HepG2 (cell line): ENCODE measurements around the gene UBR3. TPM values are rescaled to one million over a fixed set of nuclear protein-coding genes. Genes with fewer than 3 reads are reported as not detected.

Source experiments
- ATAC-seq: fragments of 200-7000 bp; cut with Tn5 transposase; 3 replicates; pipeline ENCODE4 v1.9.1; 2020; ENCODE audit warnings: mild to moderate bottlenecking, moderate library complexity
- BruUV-seq: library from RNA; stranded (reverse); fragments of 400-500 nt; replicated peaks from 2 replicates; lab custom pipeline; 2021; lab: Mats Ljungman, UMichigan
- CTCF ChIA-PET: fragments of 300-600 bp; formaldehyde crosslinking; extraction: SDS; loops from one replicate; lab custom pipeline; 2021; ENCODE audit warnings: low total read pairs, inconsistent platforms, low intra/inter-chr PET ratio; lab: Yijun Ruan, JAX
- POLR2A ChIA-PET: fragments of 350-600 bp; sonication (Branson Sonifier 250); formaldehyde crosslinking; loops from one replicate; lab custom pipeline; 2020; ENCODE audit warnings: antibody characterized with exemption, inconsistent platforms; lab: Yijun Ruan, JAX
- DNase-seq: peaks from one replicate; pipeline ENCODE4 v3.0.0-alpha.2; 2015; ENCODE audit warnings: low spot score
- FAIRE-seq: peaks from 3 replicates; lab custom pipeline; 2011; peaks lifted over from hg19 to GRCh38; lab: Jason Lieb, UNC
- H2AFZ ChIP-seq: one replicate; pipeline ENCODE4 v1.6.1; 2011; ENCODE audit warnings: low read length, inconsistent platforms
- H3K27ac ChIP-seq: fragments of 300-600 bp; 3 replicates; pipeline ENCODE4 v1.8.0; 2011; ENCODE audit warnings: mixed run types, mild to moderate bottlenecking, mixed read lengths, low read length, inconsistent platforms; ENCODE audit not compliant: insufficient read depth; ENCODE audit errors: extremely low read length
- H3K27me3 ChIP-seq, 2 experiments: fragments of 200-600 bp in 1 of 2; 2 replicates in 1 of 2; 3 replicates in 1 of 2; pipeline versions ENCODE4 v1.6.0 to v1.8.0; 2011; ENCODE audit warnings: low read length in 2 of 2, mild to moderate bottlenecking in 2 of 2, moderate library complexity in 2 of 2, inconsistent platforms in 1 of 2; ENCODE audit not compliant: insufficient read depth in 2 of 2, control insufficient read depth in 1 of 2
- H3K36me3 ChIP-seq, 2 experiments: fragments of 200-600 bp in 1 of 2; replicated peaks in 1 of 2; 2 replicates in 1 of 2; 3 replicates in 1 of 2; pipeline versions ENCODE4 v1.5.1 to v1.8.0; 2011; ENCODE audit warnings: low read length in 2 of 2, inconsistent platforms in 1 of 2; ENCODE audit not compliant: insufficient read depth in 2 of 2, control insufficient read depth in 1 of 2
- H3K4me1 ChIP-seq: 2 replicates; pipeline ENCODE4 v1.5.1; 2012; ENCODE audit warnings: low read length, inconsistent platforms; ENCODE audit not compliant: insufficient read depth
- H3K4me2 ChIP-seq: 2 replicates; pipeline ENCODE4 v1.6.0; 2011; ENCODE audit warnings: low read depth, low read length, inconsistent platforms
- H3K4me3 ChIP-seq, 3 experiments: fragments of 200-600 bp in 1 of 3; sonication (generic), shearing (Covaris generic) in 1 of 3; replicated peaks in 1 of 3; 2 replicates each; pipeline ENCODE4 v1.5.1; 2011 to 2016; ENCODE audit warnings: low read length in 3 of 3, inconsistent platforms in 2 of 3, low read depth in 2 of 3, mild to moderate bottlenecking in 2 of 3, control low read depth in 1 of 3, mixed read lengths in 1 of 3; ENCODE audit not compliant: insufficient read depth in 1 of 3
- H3K79me2 ChIP-seq: one replicate; pipeline ENCODE4 v1.6.1; 2011; ENCODE audit warnings: low read length, inconsistent platforms; ENCODE audit not compliant: insufficient read depth
- H3K9ac ChIP-seq: 2 replicates; pipeline ENCODE4 v1.6.0; 2011; ENCODE audit warnings: mild to moderate bottlenecking, low read depth, low read length, inconsistent platforms; ENCODE audit not compliant: insufficient read depth
- H3K9me3 ChIP-seq: 2 replicates; pipeline ENCODE4 v1.5.1; 2012; ENCODE audit warnings: mild to moderate bottlenecking, low read length
- H4K20me1 ChIP-seq: 2 replicates; pipeline ENCODE4 v1.6.0; 2011; ENCODE audit warnings: inconsistent platforms, mild to moderate bottlenecking, low read length, moderate library complexity; ENCODE audit not compliant: insufficient read depth
- CC2D1A ChIP-seq: sonication (generic); formaldehyde crosslinking; IDR thresholded peaks from 2 replicates; pipeline ENCODE4 v1.8.1; 2023; ENCODE audit warnings: mild to moderate bottlenecking, missing genetic modification reagents
- FLYWCH1 ChIP-seq: sonication (generic); formaldehyde crosslinking; IDR thresholded peaks from 2 replicates; pipeline ENCODE4 v1.8.1; 2023; ENCODE audit warnings: mild to moderate bottlenecking, missing genetic modification reagents
- GTF3A ChIP-seq: sonication (generic); formaldehyde crosslinking; conservative IDR thresholded peaks from 2 replicates; pipeline ENCODE4 v1.4.0; 2020; ENCODE audit warnings: mild to moderate bottlenecking, missing genetic modification reagents
- LCORL ChIP-seq, 2 experiments: fragments of 450-650 bp in 1 of 2; sonication (generic) in 1 of 2; formaldehyde crosslinking in 1 of 2; IDR thresholded peaks; 2 replicates each; pipeline versions ENCODE4 v1.5.0 to v1.6.1; 2017 to 2020; ENCODE audit warnings: antibody characterized with exemption in 1 of 2, missing genetic modification reagents in 1 of 2
- NAIF1 ChIP-seq: sonication (generic); formaldehyde crosslinking; IDR thresholded peaks from 2 replicates; pipeline ENCODE4 v1.5.0; 2020; ENCODE audit warnings: mild to moderate bottlenecking, missing genetic modification reagents, borderline replicate concordance
- NR0B2 ChIP-seq: sonication (generic); formaldehyde crosslinking; IDR thresholded peaks from 2 replicates; pipeline ENCODE4 v1.4.0; 2020; ENCODE audit warnings: mild to moderate bottlenecking, missing genetic modification reagents
- POLR2AphosphoS2 ChIP-seq: IDR thresholded peaks from 2 replicates; pipeline ENCODE4 v1.6.1; 2011; ENCODE audit warnings: low read depth, low read length, improper control_type of control experiment
- PREB ChIP-seq: sonication (generic); formaldehyde crosslinking; IDR thresholded peaks from 2 replicates; pipeline ENCODE4 v1.4.0; 2020; ENCODE audit warnings: missing genetic modification reagents
- SOX13 ChIP-seq, 3 experiments: fragments of 450-650 bp in 1 of 3; sonication (generic) in 1 of 3; formaldehyde crosslinking in 1 of 3; IDR thresholded peaks in 2 of 3; conservative IDR thresholded peaks in 1 of 3; 2 replicates each; pipeline versions ENCODE4 v1.5.0 to v1.6.1; 2016 to 2020; ENCODE audit warnings: antibody characterized with exemption in 1 of 3, mild to moderate bottlenecking in 1 of 3, missing compliant biosample characterization in 1 of 3, missing genetic modification reagents in 1 of 3, moderate library complexity in 1 of 3
- SRSF1 ChIP-seq: fragments of 200-400 bp; formaldehyde crosslinking; optimal IDR thresholded peaks from 2 replicates; pipeline ENCODE3; 2017; ENCODE audit warnings: mild to moderate bottlenecking, low read depth, low read length, moderate library complexity
- TBX3 ChIP-seq: fragments of 450-650 bp; IDR thresholded peaks from 2 replicates; pipeline ENCODE4 v1.6.1; 2017; ENCODE audit warnings: antibody characterized with exemption, mild to moderate bottlenecking, inconsistent platforms, borderline replicate concordance
- USF2 ChIP-seq, 2 experiments: sonication (generic) in 1 of 2; formaldehyde crosslinking in 1 of 2; IDR thresholded peaks; 2 replicates each; pipeline versions ENCODE4 v1.5.1 to v1.6.1; 2011 to 2020; ENCODE audit warnings: borderline replicate concordance in 1 of 2, low read depth in 1 of 2, low read length in 1 of 2, mild to moderate bottlenecking in 1 of 2, missing genetic modification reagents in 1 of 2, moderate library complexity in 1 of 2
- ZNF274 ChIP-seq: sonication (generic); formaldehyde crosslinking; IDR thresholded peaks from 2 replicates; pipeline ENCODE4 v1.5.1; 2020; ENCODE audit warnings: mild to moderate bottlenecking, missing genetic modification reagents
- ZNF280D ChIP-seq: sonication (generic); formaldehyde crosslinking; IDR thresholded peaks from 2 replicates; pipeline ENCODE4 v1.5.1; 2020; ENCODE audit warnings: mild to moderate bottlenecking, missing genetic modification reagents
- ZNF335 ChIP-seq: sonication (generic); formaldehyde crosslinking; IDR thresholded peaks from 2 replicates; pipeline ENCODE4 v1.4.0; 2020; ENCODE audit warnings: missing genetic modification reagents
- ZNF33A ChIP-seq: sonication (generic); formaldehyde crosslinking; IDR thresholded peaks from 2 replicates; pipeline ENCODE4 v1.5.1; 2020; ENCODE audit warnings: missing genetic modification reagents, mild to moderate bottlenecking, moderate library complexity, borderline replicate concordance
- in situ Hi-C: cut with HindIII; loops from 2 replicates; pipeline ENCODE4 v1.10.0; 2017; ENCODE audit warnings: low pct_unique_long_range_greater_than_20kb; ENCODE audit not compliant: extremely low pct_ligation_motif_present
- intact Hi-C: fragments of 100-400 bp; cut with micrococcal nuclease; formaldehyde crosslinking; loops from one replicate; pipeline ENCODE4 v1.10.0; 2022; ENCODE audit not compliant: unreplicated experiment
- polyA plus RNA-seq, 8 experiments: library from polyadenylated mRNA; depleted of rRNA in 3 of 8; stranded (reverse) in 7 of 8; unstranded in 1 of 8; fragments of >200 nt; fragmentation: Illumina TruSeq in 4 of 8; extraction: Trizol in 4 of 8; gene quantifications; 2 replicates each; pipeline versions ENCODE4 v1.2.1 to v1.2.3, GENCODE V29; 2011 to 2016; ENCODE audit warnings: low read depth in 4 of 8, missing spikeins in 1 of 8, mixed read lengths in 1 of 8; ENCODE audit not compliant: insufficient read depth in 1 of 8
- total RNA-seq, 5 experiments: library from RNA; depleted of rRNA; stranded (reverse); fragments of >200 nt; fragmentation: Illumina TruSeq; extraction: Trizol; gene quantifications; 2 replicates each; pipeline ENCODE4 v1.2.3, GENCODE V29; 2016; ENCODE audit warnings: low read depth in 1 of 5

UBR3 gene
- total and polyA plus RNA-seq, 2 of the 13 experiments (the other 11 are each of a cell fraction or from before 2014, with no cell fraction given): 15.1 to 28.0 TPM

- TF ChIP-seq ZNF274 (no peak), ZNF280D (CRISPR knock-in tag) (no peak)
Measured at GRCh38 chr2:169911119-169911518, 83.9 kb downstream of the UBR3 start (continued).

GRCh38 chr2:169916623-169917022 lies 89.4 kb downstream of the UBR3 start:
- H3K36me3 ChIP-seq: peaks cover 4 to 28% of the 10 kb centered on the region in 2 experiments
- no peaks in the 10 kb centered on the region for H3K9me3 ChIP-seq
- H3K4me1 ChIP-seq: no peaks in the 10 kb centered on the region
- no peak for DNase-seq
- H3K27ac ChIP-seq: no peak overlapping the region
- no peak overlapping the region for H3K4me3 ChIP-seq
- BruUV-seq: no TSS peak
- peak; percentile 26; the same call in 2 of the 3 replicates for ATAC-seq
- POLR2A ChIA-PET: no interaction called here
- H4K20me1 ChIP-seq: no peaks in the 10 kb centered on the region
- in situ Hi-C loops: no loop called here
- no peak overlapping the region for H3K9ac ChIP-seq
- no peak overlapping the region for H3K4me2 ChIP-seq
- intact Hi-C loops: no loop called here
- no peaks in the 10 kb centered on the region for H3K79me2 ChIP-seq
- CTCF ChIA-PET: no interaction called here
- no peak for FAIRE-seq
- no peaks in the 10 kb centered on the region for H3K27me3 ChIP-seq
- no peak overlapping the region for H2AFZ ChIP-seq
- TF ChIP-seq SRSF1 (no peak), PREB (CRISPR knock-in tag) (no peak), LCORL (IDR thresholded peaks at IDR 0.05) (no peak), LCORL (CRISPR knock-in tag; IDR thresholded peaks at IDR 0.05) (no peak), NAIF1 (no peak), GTF3A (CRISPR knock-in tag) (no peak), TBX3 (no peak), CC2D1A (CRISPR knock-in tag) (no peak), ZNF33A (no peak), USF2 (IDR thresholded peaks at IDR 0.05; ENCODE audit: low read depth, low read length) (no peak), USF2 (CRISPR knock-in tag; IDR thresholded peaks at IDR 0.05; ENCODE audit: borderline replicate concordance) (no peak), FLYWCH1 (CRISPR knock-in tag) (no peak), POLR2AphosphoS2 (no peak), NR0B2 (CRISPR knock-in tag) (no peak), ZNF335 (CRISPR knock-in tag) (no peak), SOX13 (IDR thresholded peaks at IDR 0.05) (no peak), SOX13 (CRISPR knock-in tag; conservative IDR thresholded peaks at IDR 0.05 in 1 of 2, IDR thresholded peaks at IDR 0.05 in 1 of 2) (no peak)
